Measurements from ENCODE around the gene INPP5A. TPM values are rescaled to one million over a fixed set of nuclear protein-coding genes. Genes with fewer than 3 reads are reported as not detected.
A peak's percentile ranks its signal among the peaks of the same experiment; 100 is the strongest.

INPP5A gene
- total and polyA plus RNA-seq, 2 donors (not counting 1 experiment from before 2014, with no cell fraction given): 9.3 to 87.8 TPM

DNA sequence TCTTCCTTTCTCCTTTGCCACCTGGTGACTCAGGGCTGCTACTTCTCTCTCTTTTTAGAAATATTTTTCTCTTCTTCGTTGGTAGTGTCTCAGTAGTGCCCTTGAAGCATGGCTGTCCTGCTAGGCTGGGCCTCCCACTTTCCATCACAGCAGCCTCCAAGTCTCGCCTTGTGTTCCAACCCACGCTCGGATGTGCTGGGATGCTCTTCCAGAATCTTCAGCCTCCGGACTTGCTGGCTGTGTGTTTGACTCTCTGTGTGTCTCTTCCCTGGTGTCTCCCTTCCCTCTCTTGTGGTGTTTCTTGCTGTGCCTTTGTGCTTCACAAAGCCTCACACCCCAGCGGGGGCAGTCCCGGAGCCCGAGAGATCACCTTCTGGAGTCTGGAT is 100.5 kb downstream of the INPP5A start:
- H3K4me2 ChIP-seq (replicated peaks; ENCODE audit: low read depth, low read length, poor library complexity, severe bottlenecking): peak overlapping the region; percentile 19
- H3K27me3 Mint-ChIP-seq: no peaks in the 10 kb centered on the region
- peaks cover 75% of the 10 kb centered on the region for H3K79me2 ChIP-seq (ENCODE audit: control insufficient read depth, insufficient read depth, low read length)
- no peak overlapping the region for H3K27ac Mint-ChIP-seq
- POLR2A ChIA-PET: no interaction called here
- H3K9me3 Mint-ChIP-seq (ENCODE audit: insufficient read depth): no peaks in the 10 kb centered on the region
- H3K4me3 ChIP-seq (ENCODE audit: control extremely low read depth in 1 of 5, extremely low read depth in 1 of 5, insufficient read depth in 1 of 5, low read depth in 2 of 5, low read length in 4 of 5): no peak overlapping the region
- H3K27me3 ChIP-seq (replicated peaks in 1 of 4; ENCODE audit: control extremely low read depth in 1 of 4, control insufficient read depth in 3 of 4, insufficient read depth in 4 of 4, low read length in 3 of 4): no peaks in the 10 kb centered on the region
- H3K36me3 ChIP-seq (replicated peaks in 1 of 2; ENCODE audit: control extremely low read depth in 1 of 2, control insufficient read depth in 1 of 2, extremely low read depth in 1 of 2, insufficient read depth in 2 of 2, low read length in 1 of 2): peaks cover 0 to 2% of the 10 kb centered on the region in 2 experiments
- no peak overlapping the region for H3K4me3 Mint-ChIP-seq
- H3K9ac ChIP-seq (ENCODE audit: low read length): no peak overlapping the region
- H4K20me1 ChIP-seq (ENCODE audit: control insufficient read depth, insufficient read depth, low read length, poor library complexity, severe bottlenecking): peaks cover 67% of the 10 kb centered on the region
- DNase-seq: no peak
- 67% methylated on average over 4 of the region's 8 CpGs for WGBS (ENCODE audit: insufficient coverage)
- TF ChIP-seq, protein P1, sequence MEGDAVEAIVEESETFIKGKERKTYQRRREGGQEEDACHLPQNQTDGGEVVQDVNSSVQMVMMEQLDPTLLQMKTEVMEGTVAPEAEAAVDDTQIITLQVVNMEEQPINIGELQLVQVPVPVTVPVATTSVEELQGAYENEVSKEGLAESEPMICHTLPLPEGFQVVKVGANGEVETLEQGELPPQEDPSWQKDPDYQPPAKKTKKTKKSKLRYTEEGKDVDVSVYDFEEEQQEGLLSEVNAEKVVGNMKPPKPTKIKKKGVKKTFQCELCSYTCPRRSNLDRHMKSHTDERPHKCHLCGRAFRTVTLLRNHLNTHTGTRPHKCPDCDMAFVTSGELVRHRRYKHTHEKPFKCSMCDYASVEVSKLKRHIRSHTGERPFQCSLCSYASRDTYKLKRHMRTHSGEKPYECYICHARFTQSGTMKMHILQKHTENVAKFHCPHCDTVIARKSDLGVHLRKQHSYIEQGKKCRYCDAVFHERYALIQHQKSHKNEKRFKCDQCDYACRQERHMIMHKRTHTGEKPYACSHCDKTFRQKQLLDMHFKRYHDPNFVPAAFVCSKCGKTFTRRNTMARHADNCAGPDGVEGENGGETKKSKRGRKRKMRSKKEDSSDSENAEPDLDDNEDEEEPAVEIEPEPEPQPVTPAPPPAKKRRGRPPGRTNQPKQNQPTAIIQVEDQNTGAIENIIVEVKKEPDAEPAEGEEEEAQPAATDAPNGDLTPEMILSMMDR (IDR thresholded peaks at IDR 0.05): peak; percentile 25
- no peak for TF ChIP-seq EZH2 (IDR thresholded peaks at IDR 0.05; ENCODE audit: borderline replicate concordance, insufficient read depth, low read depth, low read length, poor library complexity, severe bottlenecking)
- intact Hi-C loops (cut with micrococcal nuclease): loop anchor here (5.0 kb wide), 3 partner anchors 46 to 241 kb away; partner anchors contain the start of gene PWWP2B
- peaks cover 0 to 7% (median 0%) of the 10 kb centered on the region in 3 donors for H3K9me3 ChIP-seq (ENCODE audit: control extremely low read depth in 1 of 3, control insufficient read depth in 2 of 3, insufficient read depth in 1 of 3, low read length in 2 of 3)
- CTCF ChIA-PET: interaction anchor here (0.6 to 3.7 kb wide), 7 partner anchors 67 to 183 kb away, joined by 3 to 42 read pairs (median 3); no protein-coding TSS in a partner anchor
- no peak overlapping the region for H3K27ac ChIP-seq (ENCODE audit: low read length in 2 of 2)
- H3K4me1 ChIP-seq (ENCODE audit: control insufficient read depth in 2 of 2, insufficient read depth in 2 of 2, low read length in 2 of 2): peaks cover 25% of the 10 kb centered on the region in 2 donors
- ATAC-seq (ENCODE audit: low read depth): no peak
- peaks cover 31% of the 10 kb centered on the region for H3K4me1 Mint-ChIP-seq
- H2AFZ ChIP-seq (ENCODE audit: insufficient read depth, low read depth, low read length, poor library complexity, severe bottlenecking): no peak overlapping the region

DNA sequence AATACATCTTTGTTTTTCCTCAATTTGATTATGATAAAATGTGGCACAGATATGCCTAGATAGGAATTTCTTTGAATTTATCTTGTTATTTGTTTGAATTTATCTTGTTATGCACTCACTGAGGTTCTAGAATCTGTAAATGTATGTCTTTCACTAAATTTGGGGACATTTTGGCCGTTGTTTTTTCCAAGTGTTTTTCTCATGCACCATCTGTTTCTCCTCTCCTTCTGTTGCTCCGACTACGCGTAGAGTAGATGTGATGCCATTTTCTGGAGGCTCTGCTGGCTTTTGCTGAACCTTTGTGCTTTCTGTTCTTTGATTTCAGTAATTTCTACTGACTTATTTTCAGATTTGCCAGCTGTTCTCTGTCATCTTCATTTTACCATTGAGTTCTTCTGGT is 101.9 kb downstream of the INPP5A start:
- no peak overlapping the region for H3K27ac Mint-ChIP-seq

More for the DNA sequence above, 101.9 kb downstream of the INPP5A start:
- Mint-ChIP-seq H3K4me3 (no peak overlapping the region), H3K4me1 (peaks cover 25% of the 10 kb centered on the region), H3K9me3 (ENCODE audit: insufficient read depth) (no peaks in the 10 kb centered on the region), H3K27me3 (no peaks in the 10 kb centered on the region)
- intact Hi-C loops (cut with micrococcal nuclease): loop anchor here (5.0 kb wide), 3 partner anchors 47 to 242 kb away; partner anchors contain the start of gene PWWP2B
- no peak overlapping the region for H3K9ac ChIP-seq (ENCODE audit: low read length)
- ATAC-seq (ENCODE audit: low read depth) (no peak), DNase-seq (no peak)
- WGBS (ENCODE audit: insufficient coverage): 86% methylated on average over 1 of the region's 4 CpGs
- no peak overlapping the region for H3K27ac ChIP-seq (ENCODE audit: low read length in 2 of 2)
- H3K79me2 ChIP-seq (ENCODE audit: control insufficient read depth, insufficient read depth, low read length): peaks cover 81% of the 10 kb centered on the region
- H3K4me2 ChIP-seq (replicated peaks; ENCODE audit: low read depth, low read length, poor library complexity, severe bottlenecking): no peak overlapping the region
- peaks cover 0 to 7% (median 0%) of the 10 kb centered on the region in 3 donors for H3K9me3 ChIP-seq (ENCODE audit: control extremely low read depth in 1 of 3, control insufficient read depth in 2 of 3, insufficient read depth in 1 of 3, low read length in 2 of 3)
- H3K27me3 ChIP-seq (replicated peaks in 1 of 4; ENCODE audit: control extremely low read depth in 1 of 4, control insufficient read depth in 3 of 4, insufficient read depth in 4 of 4, low read length in 3 of 4): no peaks in the 10 kb centered on the region
- ChIA-PET CTCF (interaction anchor here (1.1 to 3.7 kb wide), 5 partner anchors 100 to 185 kb away, joined by 3 to 42 read pairs (median 3); no protein-coding TSS in a partner anchor), POLR2A (no interaction called here)
- peaks cover 77% of the 10 kb centered on the region for H4K20me1 ChIP-seq (ENCODE audit: control insufficient read depth, insufficient read depth, low read length, poor library complexity, severe bottlenecking)
- H3K36me3 ChIP-seq (replicated peaks in 1 of 2; ENCODE audit: control extremely low read depth in 1 of 2, control insufficient read depth in 1 of 2, extremely low read depth in 1 of 2, insufficient read depth in 2 of 2, low read length in 1 of 2): peaks cover 0 to 3% of the 10 kb centered on the region in 2 experiments
- H3K4me3 ChIP-seq (ENCODE audit: control extremely low read depth in 1 of 5, extremely low read depth in 1 of 5, insufficient read depth in 1 of 5, low read depth in 2 of 5, low read length in 4 of 5): no peak overlapping the region
- peaks cover 11 to 18% of the 10 kb centered on the region in 2 donors for H3K4me1 ChIP-seq (ENCODE audit: control insufficient read depth in 2 of 2, insufficient read depth in 2 of 2, low read length in 2 of 2)
- no peak overlapping the region for H2AFZ ChIP-seq (ENCODE audit: insufficient read depth, low read depth, low read length, poor library complexity, severe bottlenecking)
- TF ChIP-seq, protein P1 (IDR thresholded peaks at IDR 0.05): no peak
- no peak for TF ChIP-seq EZH2 (IDR thresholded peaks at IDR 0.05; ENCODE audit: borderline replicate concordance, insufficient read depth, low read depth, low read length, poor library complexity, severe bottlenecking)
